Large intestine (tissue), 3 donors: ENCODE measurements around the gene MELTF. TPM values are rescaled to one million over a fixed set of nuclear protein-coding genes. Genes with fewer than 3 reads are reported as not detected.

Source experiments
- DNase-seq, 2 donors: peaks; one replicate each; pipeline versions ENCODE4 v3.0.0 to v3.0.0-alpha.2; 2013
- H3K27ac ChIP-seq: one replicate; pipeline ENCODE4 v1.5.1; 2013; ENCODE audit warnings: low read length
- H3K27me3 ChIP-seq: 2 replicates; pipeline ENCODE4 v1.6.1; 2013; ENCODE audit warnings: low read length; ENCODE audit not compliant: control insufficient read depth, insufficient read depth
- H3K36me3 ChIP-seq: 2 replicates; pipeline ENCODE4 v1.6.1; 2013; ENCODE audit warnings: low read length; ENCODE audit not compliant: control insufficient read depth, insufficient read depth
- H3K4me1 ChIP-seq: one replicate; pipeline ENCODE4 v1.6.1; 2013; ENCODE audit warnings: low read length; ENCODE audit not compliant: control insufficient read depth, insufficient read depth
- H3K4me3 ChIP-seq: one replicate; pipeline ENCODE4 v1.5.1; 2013; ENCODE audit warnings: low read length
- H3K9me3 ChIP-seq: one replicate; pipeline ENCODE4 v1.6.1; 2013; ENCODE audit warnings: mild to moderate bottlenecking, low read depth, low read length, moderate library complexity; ENCODE audit not compliant: control insufficient read depth
- WGBS: methylation state at CpG from one replicate; pipeline ENCODE4 v1.1.5; 2013; ENCODE audit warnings: low lambda C conversion rate; ENCODE audit not compliant: insufficient coverage; 5-methylcytosine and 5-hydroxymethylcytosine counted together
- polyA plus RNA-seq: library from polyadenylated mRNA; unstranded; fragments of 120-200 nt; gene quantifications from one replicate; pipeline ENCODE4 v1.2.1, GENCODE V29; 2013

Gene MELTF
- polyA plus RNA-seq, 1 donor, result 414 TPM

- H3K4me1 ChIP-seq, result peaks cover 21% of the 10 kb centered on the region
- H3K9me3 ChIP-seq, result peaks cover 3% of the 10 kb centered on the region
- H3K4me3 ChIP-seq, result no peak overlapping the region
- no peaks in the 10 kb centered on the region for H3K27me3 ChIP-seq
- DNase-seq, result no peak
- peaks cover 41% of the 10 kb centered on the region for H3K36me3 ChIP-seq
- no CpG with 5 or more reads among the region's 10 CpGs for WGBS
- H3K27ac ChIP-seq, result no peak overlapping the region
Measured at GRCh38 chr3:197021231-197021630, 8.4 kb downstream of the MELTF start.

- Histone ChIP-seq H3K27me3 (no peaks in the 10 kb centered on the region), H3K9me3 (peaks cover 3% of the 10 kb centered on the region), H3K4me1 (peaks cover 12% of the 10 kb centered on the region), H3K4me3 (no peak overlapping the region), H3K36me3 (peaks cover 36% of the 10 kb centered on the region), H3K27ac (no peak overlapping the region)
- no peak for DNase-seq
- WGBS, result 83% methylated on average over 1 of the region's 13 CpGs
Measured at GRCh38 chr3:197019535-197019934, 10.1 kb downstream of the MELTF start.

- H3K9me3 ChIP-seq, result peaks cover 3% of the 10 kb centered on the region
- H3K4me1 ChIP-seq, result peaks cover 12% of the 10 kb centered on the region
- H3K27ac ChIP-seq, result no peak overlapping the region
- 7% methylated on average over 3 of the region's 6 CpGs for WGBS
- DNase-seq, result no peak
- H3K27me3 ChIP-seq, result no peaks in the 10 kb centered on the region
- peaks cover 33% of the 10 kb centered on the region for H3K36me3 ChIP-seq
- H3K4me3 ChIP-seq, result no peak overlapping the region
Measured at GRCh38 chr3:197019021-197019420, 10.6 kb downstream of the MELTF start.

- DNase-seq, result no peak
- Histone ChIP-seq H3K4me3 (no peak overlapping the region), H3K27ac (no peak overlapping the region), H3K9me3 (no peaks in the 10 kb centered on the region), H3K36me3 (peaks cover 27% of the 10 kb centered on the region), H3K4me1 (no peaks in the 10 kb centered on the region), H3K27me3 (no peaks in the 10 kb centered on the region)
- no CpG with 5 or more reads among the region's 18 CpGs for WGBS
Measured at GRCh38 chr3:197017003-197017402, 12.6 kb downstream of the MELTF start.

- no CpG with 5 or more reads among the region's 28 CpGs for WGBS
- no peaks in the 10 kb centered on the region for H3K27me3 ChIP-seq
- H3K27ac ChIP-seq, result no peak overlapping the region
- no peaks in the 10 kb centered on the region for H3K9me3 ChIP-seq
- peaks cover 3% of the 10 kb centered on the region for H3K4me1 ChIP-seq
- H3K36me3 ChIP-seq, result peaks cover 37% of the 10 kb centered on the region
- DNase-seq, result no peak
- H3K4me3 ChIP-seq, result no peak overlapping the region
Measured at GRCh38 chr3:197015790-197016736, 13.6 kb downstream of the MELTF start.

- Histone ChIP-seq H3K27me3 (no peaks in the 10 kb centered on the region), H3K9me3 (no peaks in the 10 kb centered on the region), H3K36me3 (peaks cover 46% of the 10 kb centered on the region), H3K4me3 (no peak overlapping the region), H3K27ac (no peak overlapping the region), H3K4me1 (peaks cover 11% of the 10 kb centered on the region)
- no peak for DNase-seq
- 90% methylated on average over 2 of the region's 22 CpGs for WGBS
Measured at GRCh38 chr3:197014942-197015575, 14.6 kb downstream of the MELTF start.

GRCh38 chr3:197014024-197014423 is 15.6 kb downstream of the MELTF start:
- no peaks in the 10 kb centered on the region for H3K27me3 ChIP-seq
- 94% methylated on average over 3 of the region's 6 CpGs for WGBS
- H3K27ac ChIP-seq, result no peak overlapping the region
- peaks cover 52% of the 10 kb centered on the region for H3K36me3 ChIP-seq
- DNase-seq, result no peak
- no peak overlapping the region for H3K4me3 ChIP-seq
- peaks cover 16% of the 10 kb centered on the region for H3K4me1 ChIP-seq
- H3K9me3 ChIP-seq, result no peaks in the 10 kb centered on the region

GRCh38 chr3:197012540-197012883 is 17.1 kb downstream of the MELTF start:
- Histone ChIP-seq H3K9me3 (no peaks in the 10 kb centered on the region), H3K27ac (no peak overlapping the region), H3K36me3 (peaks cover 67% of the 10 kb centered on the region), H3K4me1 (peaks cover 31% of the 10 kb centered on the region), H3K27me3 (no peaks in the 10 kb centered on the region), H3K4me3 (no peak overlapping the region)
- WGBS, result 100% methylated on average over 1 of the region's 7 CpGs
- DNase-seq, result no peak

- H3K27ac ChIP-seq, result no peak overlapping the region
- H3K4me3 ChIP-seq, result no peak overlapping the region
- H3K9me3 ChIP-seq, result no peaks in the 10 kb centered on the region
- H3K4me1 ChIP-seq, result peaks cover 36% of the 10 kb centered on the region
- peaks cover 71% of the 10 kb centered on the region for H3K36me3 ChIP-seq
- no peak for DNase-seq
- no peaks in the 10 kb centered on the region for H3K27me3 ChIP-seq
- no CpG with 5 or more reads among the region's 25 CpGs for WGBS
Measured at GRCh38 chr3:197011780-197012539, 17.7 kb downstream of the MELTF start.
